RWPE2 (cell line): ENCODE results near the gene P2RX5.
A peak's percentile ranks its signal among the peaks of the same experiment; 100 is the strongest.

ENCODE experiments used
- ATAC-seq: fragments of 200-7000 bp; cut with Tn5 transposase; 3 replicates; pipeline ENCODE4 v1.9.1; 2021; ENCODE audit warnings: low read depth
- DNase-seq: peaks from one replicate; pipeline ENCODE4 v3.0.0-alpha.2; 2020; ENCODE audit warnings: low spot score
- H3K27ac ChIP-seq: fragments of 450-650 bp; 2 replicates; pipeline ENCODE4 v1.5.1; 2017; ENCODE audit warnings: mild to moderate bottlenecking; ENCODE audit not compliant: poor library complexity, severe bottlenecking
- H3K27me3 ChIP-seq: fragments of 250-450 bp; sonication (Bioruptor Pico); 2 replicates; pipeline ENCODE4 v1.5.1; 2021; ENCODE audit warnings: mild to moderate bottlenecking, moderate library complexity; ENCODE audit not compliant: insufficient read depth, poor library complexity, severe bottlenecking
- H3K36me3 ChIP-seq: fragments of 250-450 bp; sonication (Bioruptor Pico); 2 replicates; pipeline ENCODE4 v1.5.1; 2020; ENCODE audit warnings: low read depth, mild to moderate bottlenecking, moderate library complexity
- H3K4me1 ChIP-seq: fragments of 250-450 bp; sonication (Bioruptor Pico); 2 replicates; pipeline ENCODE4 v1.5.1; 2021; ENCODE audit warnings: mild to moderate bottlenecking, moderate library complexity; ENCODE audit not compliant: insufficient read depth, poor library complexity, severe bottlenecking
- H3K4me3 ChIP-seq: fragments of 250-450 bp; sonication (Bioruptor Pico); 2 replicates; pipeline ENCODE4 v1.5.1; 2021; ENCODE audit warnings: mild to moderate bottlenecking, moderate library complexity; ENCODE audit not compliant: severe bottlenecking
- H3K9me3 ChIP-seq: fragments of 250-450 bp; sonication (Bioruptor Pico); 2 replicates; pipeline ENCODE4 v1.5.1; 2021; ENCODE audit warnings: mild to moderate bottlenecking, moderate library complexity; ENCODE audit not compliant: severe bottlenecking
- CTCF ChIP-seq: fragments of 450-650 bp; IDR thresholded peaks from one replicate; pipeline ENCODE4 v1.5.1; 2017; ENCODE audit warnings: mild to moderate bottlenecking, moderate library complexity; ENCODE audit not compliant: poor library complexity, severe bottlenecking

The P2RX5 gene

GRCh38 chr17:3678095-3678820 is 17.7 kb downstream of the P2RX5 start:
- H3K4me1 ChIP-seq: no peaks in the 10 kb centered on the region
- no peaks in the 10 kb centered on the region for H3K36me3 ChIP-seq
- ATAC-seq: peak; percentile 52
- no peak for TF ChIP-seq CTCF
- no peaks in the 10 kb centered on the region for H3K27me3 ChIP-seq
- H3K9me3 ChIP-seq: no peaks in the 10 kb centered on the region
- H3K4me3 ChIP-seq: no peak overlapping the region
- H3K27ac ChIP-seq: no peak overlapping the region
- no peak for DNase-seq

- H3K9me3 ChIP-seq: no peaks in the 10 kb centered on the region
- no peaks in the 10 kb centered on the region for H3K4me1 ChIP-seq
- H3K36me3 ChIP-seq: peaks cover under 1% of the 10 kb centered on the region; the same call in 1 of the 2 replicates
- H3K4me3 ChIP-seq: no peak overlapping the region
- no peak for TF ChIP-seq CTCF
- DNase-seq: no peak
- ATAC-seq: no peak
- no peak overlapping the region for H3K27ac ChIP-seq
- H3K27me3 ChIP-seq: no peaks in the 10 kb centered on the region
These were observed 20.1 kb downstream of the P2RX5 start for GRCh38 chr17:3675886-3676285.

- Histone ChIP-seq H3K4me3 (no peak overlapping the region), H3K4me1 (peaks cover 5% of the 10 kb centered on the region), H3K27ac (no peak overlapping the region), H3K36me3 (peaks cover 16% of the 10 kb centered on the region), H3K9me3 (no peaks in the 10 kb centered on the region), H3K27me3 (no peaks in the 10 kb centered on the region)
- DNase-seq (no peak), ATAC-seq (no peak)
- no peak for TF ChIP-seq CTCF
These were observed 23.4 kb downstream of the P2RX5 start for GRCh38 chr17:3672571-3672970.

DNA sequence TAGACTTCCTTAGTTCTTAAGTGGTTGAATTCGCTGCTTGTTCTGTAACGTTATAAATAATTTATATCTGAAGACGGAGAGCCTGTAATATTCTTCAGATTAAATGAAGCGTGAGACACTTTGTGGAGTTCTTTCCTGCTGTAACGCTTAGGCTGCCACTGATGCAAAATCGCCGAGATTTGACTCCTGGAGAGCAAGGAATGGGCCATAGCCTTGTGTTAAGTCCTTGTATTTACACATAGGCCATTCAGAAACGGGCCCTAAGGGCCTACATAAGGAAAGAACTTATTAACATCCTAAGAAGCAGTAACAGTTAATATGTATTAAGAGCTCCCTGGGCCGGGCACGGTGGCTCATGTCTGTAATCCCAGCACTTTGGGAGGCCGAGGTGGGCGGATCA is 26.4 kb downstream of the P2RX5 start:
- TF ChIP-seq CTCF: no peak
- Histone ChIP-seq H3K27me3 (no peaks in the 10 kb centered on the region), H3K4me3 (peak overlapping the region; percentile 84), H3K9me3 (no peaks in the 10 kb centered on the region), H3K27ac (peak overlapping the region; percentile 92), H3K4me1 (peaks cover 12% of the 10 kb centered on the region), H3K36me3 (peaks cover 19% of the 10 kb centered on the region)
- DNase-seq (no peak), ATAC-seq (no peak)

- no peak for TF ChIP-seq CTCF
- peak overlapping the region; percentile 92 for H3K27ac ChIP-seq
- ATAC-seq (no peak), DNase-seq (no peak)
- peaks cover 19% of the 10 kb centered on the region for H3K36me3 ChIP-seq
- no peaks in the 10 kb centered on the region for H3K9me3 ChIP-seq
- H3K4me3 ChIP-seq: peak overlapping the region; percentile 84
- H3K27me3 ChIP-seq: no peaks in the 10 kb centered on the region
- peaks cover 12% of the 10 kb centered on the region for H3K4me1 ChIP-seq
These were observed 26.9 kb downstream of the P2RX5 start for GRCh38 chr17:3669085-3669347.
